DOHH2 (cell line): Measurements from ENCODE around the gene EEF1AKMT3.

Source experiments
- CTCF ChIP-seq: fragments of 200-600 bp; sonication (generic); IDR thresholded peaks from one replicate; pipeline ENCODE4 v1.5.1; 2014; ENCODE audit warnings: antibody characterized with exemption, mild to moderate bottlenecking, low read depth, low read length; ENCODE audit not compliant: poor library complexity, severe bottlenecking
- EZH2phosphoT487 ChIP-seq: fragments of 200-600 bp; sonication (generic); IDR thresholded peaks from 2 replicates; pipeline ENCODE4 v1.6.1; 2017; ENCODE audit warnings: borderline replicate concordance, mild to moderate bottlenecking, antibody characterized with exemption, low read length, moderate library complexity, mixed read lengths

- no peak for TF ChIP-seq EZH2phosphoT487
- TF ChIP-seq CTCF: no peak
Observed at GRCh38 chr12:57722716-57723629, 49.4 kb upstream of the EEF1AKMT3 start.
